GM21447 (cell line): ENCODE data around the gene LRRC49.
"Not testable (repeated sequence)": the region's sequence is repeated elsewhere in the genome, so short reads cannot be mapped to it uniquely, and the experiment has no call there.

Source experiments
- ATAC-seq: cut with Tn5 transposase; IDR thresholded peaks from one replicate; pipeline ENCODE4 v1.9.1; 2021; ENCODE audit not compliant: unreplicated experiment

The LRRC49 gene

GRCh38 chr15:70866982-70867641 is 25.5 kb upstream of the LRRC49 start:
- ATAC-seq = no peak

- no peak for ATAC-seq
These were observed 24.6 kb upstream of the LRRC49 start for GRCh38 chr15:70867911-70868467.

- no peak for ATAC-seq
These were observed 23.3 kb upstream of the LRRC49 start for GRCh38 chr15:70869346-70869745.

- ATAC-seq = no peak
These were observed 22.6 kb upstream of the LRRC49 start for GRCh38 chr15:70870051-70870450.

- not testable (repeated sequence) for ATAC-seq
These were observed 21.1 kb upstream of the LRRC49 start for GRCh38 chr15:70871490-70871889.

GRCh38 chr15:70873232-70874054 is 19.2 kb upstream of the LRRC49 start:
- ATAC-seq = no peak

- no peak for ATAC-seq
These were observed 17.4 kb upstream of the LRRC49 start for GRCh38 chr15:70875001-70875782.

- no peak for ATAC-seq
These were observed 16.6 kb upstream of the LRRC49 start for GRCh38 chr15:70876011-70876410.

GRCh38 chr15:70876683-70877082 is 15.9 kb upstream of the LRRC49 start:
- no peak for ATAC-seq

GRCh38 chr15:70879401-70879800 is 13.2 kb upstream of the LRRC49 start:
- no peak for ATAC-seq

- ATAC-seq = no peak
These were observed 11.8 kb upstream of the LRRC49 start for GRCh38 chr15:70880781-70881180.

GRCh38 chr15:70882361-70882760 is 10.3 kb upstream of the LRRC49 start:
- ATAC-seq = no peak

GRCh38 chr15:70892912-70893560 is 410 bp downstream of the LRRC49 start:
- peak; percentile 24 for ATAC-seq

GRCh38 chr15:70902107-70902506 is 9.5 kb downstream of the LRRC49 start:
- no peak for ATAC-seq

- no peak for ATAC-seq
These were observed 14.2 kb downstream of the LRRC49 start for GRCh38 chr15:70906842-70907241.

GRCh38 chr15:70907784-70908471 is 15.3 kb downstream of the LRRC49 start:
- no peak for ATAC-seq

GRCh38 chr15:70910958-70911357 is 18.3 kb downstream of the LRRC49 start:
- no peak for ATAC-seq

- no peak for ATAC-seq
These were observed 19.6 kb downstream of the LRRC49 start for GRCh38 chr15:70912187-70912586.

GRCh38 chr15:70916531-70916930 is 23.9 kb downstream of the LRRC49 start:
- ATAC-seq = no peak

- no peak for ATAC-seq
These were observed 25.3 kb downstream of the LRRC49 start for GRCh38 chr15:70917955-70918354.
